Measurements from ENCODE around the gene SLC25A13.

- TF ChIP-seq POLR2AphosphoS5 (IDR thresholded peaks at IDR 0.05; ENCODE audit: low read depth, low read length): no peak
- TF ChIP-seq REST (IDR thresholded peaks at IDR 0.05; ENCODE audit: insufficient read depth in 1 of 2, low read depth in 2 of 2, low read length in 2 of 2): no peak
Measured at GRCh38 chr7:96224073-96224472, 97.8 kb downstream of the SLC25A13 start.

Measured in PFSK-1 (cell line).